Vagina (tissue), 2 donors: Measurements from ENCODE around the gene LAMB3.

Source experiments
- CTCF ChIP-seq, 3 experiments: fragments of 450-650 bp in 2 of 3; fragments of 200-600 bp in 1 of 3; sonication (generic) in 1 of 3; IDR thresholded peaks; one replicate each; pipeline ENCODE4 v1.5.1; 2017 to 2019; ENCODE audit warnings: antibody characterized with exemption in 3 of 3, mild to moderate bottlenecking in 2 of 3, moderate library complexity in 2 of 3
- POLR2A ChIP-seq, 2 donors: fragments of 450-650 bp; IDR thresholded peaks; one replicate each; pipeline ENCODE4 v1.6.1; 2017; ENCODE audit warnings: antibody characterized with exemption in 2 of 2, mild to moderate bottlenecking in 2 of 2, moderate library complexity in 2 of 2
- POLR2AphosphoS5 ChIP-seq, 2 donors: sonication (generic); formaldehyde crosslinking; IDR thresholded peaks; one replicate each; pipeline ENCODE4 v1.9.0; 2017; ENCODE audit warnings: antibody characterized with exemption in 2 of 2, mild to moderate bottlenecking in 2 of 2, low read depth in 1 of 2; ENCODE audit not compliant: insufficient read depth in 1 of 2

GRCh38 chr1:209655411-209656231, 3.4 kb upstream of the LAMB3 start:
- TF ChIP-seq POLR2A (IDR thresholded peaks at IDR 0.05), result no peak
- no peak for TF ChIP-seq CTCF (IDR thresholded peaks at IDR 0.05)
- peak in 1 of 2 donors; percentile 25 for TF ChIP-seq POLR2AphosphoS5 (IDR thresholded peaks at IDR 0.05; ENCODE audit: insufficient read depth in 1 of 2, low read depth in 1 of 2)
